ENCODE results near the gene GON4L.
"Not testable (repeated sequence)": the region's sequence is repeated elsewhere in the genome, so short reads cannot be mapped to it uniquely, and the experiment has no call there.

The GON4L gene

DNA sequence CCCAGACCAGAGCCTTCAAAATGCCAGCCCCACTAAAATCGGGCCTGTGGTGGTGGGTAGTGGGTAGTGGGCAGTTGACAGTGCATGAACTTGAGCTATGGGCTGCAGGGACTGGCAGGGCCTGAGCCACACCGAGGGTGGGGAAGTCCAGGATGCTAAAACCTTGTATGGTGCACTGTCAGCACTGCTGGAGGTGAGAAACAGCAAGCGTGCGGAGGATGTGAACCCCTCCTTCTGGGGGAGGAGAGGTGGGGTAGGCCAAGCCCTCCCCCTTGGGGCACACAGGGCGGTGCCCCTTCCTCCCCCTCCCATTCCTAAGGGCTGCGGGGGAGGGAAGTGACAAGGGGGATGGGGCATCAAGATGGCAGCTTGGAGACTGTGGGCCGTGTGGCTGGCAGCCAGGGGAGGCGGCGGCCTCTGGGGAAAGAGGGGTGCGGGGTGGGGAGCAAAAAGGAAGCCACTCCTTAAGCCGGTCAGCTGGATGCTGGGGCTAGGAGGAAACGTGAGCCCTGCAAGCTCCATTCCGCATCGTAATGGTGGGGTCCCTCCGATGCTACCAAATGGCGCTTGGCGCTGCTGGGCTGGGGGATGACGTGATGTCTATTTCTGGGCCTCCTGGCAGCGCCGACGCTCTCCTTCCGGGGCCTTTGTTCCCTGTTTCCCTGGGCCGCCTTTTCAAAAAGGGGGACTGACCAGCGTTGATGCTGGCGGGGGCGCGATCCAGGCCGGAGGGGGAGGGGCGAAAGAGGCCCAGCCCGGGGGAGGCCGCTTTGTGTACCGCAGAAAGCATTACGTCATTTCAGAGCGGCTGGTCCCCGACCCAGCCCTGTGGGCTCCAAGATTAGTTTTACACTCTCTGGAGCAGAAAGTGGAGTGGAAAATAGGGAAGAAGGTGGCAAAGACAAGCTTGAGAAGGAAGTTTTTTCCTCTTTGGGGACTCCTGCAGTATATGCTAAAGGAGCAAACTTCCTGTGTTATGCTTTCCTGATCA, 3.2 kb upstream of the GON4L start:
- peaks cover 4% of the 10 kb centered on the region for H3K36me3 Mint-ChIP-seq (ENCODE audit: low read depth)
- DNase-seq (peak; percentile 72), ATAC-seq (peak; percentile 45)
- no peaks in the 10 kb centered on the region for H3K27me3 Mint-ChIP-seq
- H3K9me3 Mint-ChIP-seq, result no peaks in the 10 kb centered on the region
- H3K4me1 Mint-ChIP-seq, result peaks cover 55% of the 10 kb centered on the region
- H3K27ac Mint-ChIP-seq, result peak overlapping the region; percentile 93
- H3K4me3 Mint-ChIP-seq, result peak overlapping the region; percentile 84

DNA sequence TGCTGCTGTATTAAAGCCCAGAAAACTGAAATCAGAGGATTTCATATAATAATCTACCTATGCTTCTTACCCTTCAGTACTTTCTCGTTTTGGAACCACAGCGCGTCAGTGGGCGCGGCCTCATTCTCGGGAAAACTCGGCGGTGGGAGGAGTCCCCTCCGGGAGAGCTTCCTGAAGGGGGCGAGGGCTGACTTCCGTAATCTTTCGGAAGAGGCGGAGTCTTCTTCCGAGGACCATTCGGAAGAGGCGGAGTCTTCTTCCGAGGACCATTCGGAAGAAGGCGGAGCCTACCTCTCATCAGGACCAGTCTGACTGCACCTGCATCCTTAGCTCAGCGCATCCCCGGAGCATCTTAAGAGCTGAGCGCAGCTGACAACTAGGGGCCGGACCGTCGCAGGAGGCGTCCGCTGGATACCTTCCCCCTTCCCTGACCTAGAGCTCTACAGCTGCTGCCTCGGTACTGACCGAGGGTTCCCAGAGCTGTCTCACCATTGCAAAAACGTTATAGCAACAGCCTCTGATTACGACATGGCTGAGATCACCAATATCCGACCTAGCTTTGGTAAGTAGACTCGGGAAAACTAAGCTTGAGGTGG, 2.3 kb upstream of the GON4L start, which contains the start of gene SYT11:
Gene SYT11 (plus strand): TSS at position 334 of the 596 bp plus-strand sequence. CDS start 195 bp downstream, at position 529.
- peak; percentile 73 for ATAC-seq
- Mint-ChIP-seq H3K27ac (peak within 1 kb of the TSS; percentile 93), H3K4me3 (peak within 1 kb of the TSS; percentile 84), H3K27me3 (no peaks in the 10 kb centered on the region), H3K4me1 (peaks cover 56% of the 10 kb centered on the region), H3K9me3 (no peaks in the 10 kb centered on the region), H3K36me3 (ENCODE audit: low read depth) (peaks cover 10% of the 10 kb centered on the region)
- DNase-seq, result peak; percentile 96

DNA sequence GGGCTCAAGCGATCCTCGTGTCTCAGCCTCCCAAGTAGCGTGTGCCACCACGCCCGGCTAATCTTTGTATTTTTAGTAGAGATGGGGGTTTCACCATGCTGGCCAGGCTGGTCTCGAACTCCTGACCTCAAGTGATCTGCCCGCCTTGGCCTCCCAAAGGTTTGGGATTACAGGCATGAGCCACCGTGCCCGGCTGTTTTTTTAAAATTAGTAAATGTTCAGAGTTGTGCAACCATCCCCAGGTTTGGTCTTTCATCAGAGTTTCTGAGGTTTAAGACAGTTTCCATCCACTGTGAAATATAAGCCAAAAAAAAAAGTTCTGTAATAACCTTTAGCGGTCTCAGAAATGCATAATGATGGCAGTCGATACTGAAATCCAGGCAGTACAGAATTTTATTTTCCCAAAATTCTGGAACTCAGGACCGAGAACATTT, 1.8 kb upstream of the GON4L start:
- Mint-ChIP-seq H3K36me3 (ENCODE audit: low read depth) (peaks cover 12% of the 10 kb centered on the region), H3K27me3 (no peaks in the 10 kb centered on the region), H3K27ac (peak overlapping the region; percentile 93), H3K4me3 (peak overlapping the region; percentile 84), H3K9me3 (no peaks in the 10 kb centered on the region), H3K4me1 (peaks cover 56% of the 10 kb centered on the region)
- peak; percentile 45 for DNase-seq
- peak; percentile 8 for ATAC-seq

DNA sequence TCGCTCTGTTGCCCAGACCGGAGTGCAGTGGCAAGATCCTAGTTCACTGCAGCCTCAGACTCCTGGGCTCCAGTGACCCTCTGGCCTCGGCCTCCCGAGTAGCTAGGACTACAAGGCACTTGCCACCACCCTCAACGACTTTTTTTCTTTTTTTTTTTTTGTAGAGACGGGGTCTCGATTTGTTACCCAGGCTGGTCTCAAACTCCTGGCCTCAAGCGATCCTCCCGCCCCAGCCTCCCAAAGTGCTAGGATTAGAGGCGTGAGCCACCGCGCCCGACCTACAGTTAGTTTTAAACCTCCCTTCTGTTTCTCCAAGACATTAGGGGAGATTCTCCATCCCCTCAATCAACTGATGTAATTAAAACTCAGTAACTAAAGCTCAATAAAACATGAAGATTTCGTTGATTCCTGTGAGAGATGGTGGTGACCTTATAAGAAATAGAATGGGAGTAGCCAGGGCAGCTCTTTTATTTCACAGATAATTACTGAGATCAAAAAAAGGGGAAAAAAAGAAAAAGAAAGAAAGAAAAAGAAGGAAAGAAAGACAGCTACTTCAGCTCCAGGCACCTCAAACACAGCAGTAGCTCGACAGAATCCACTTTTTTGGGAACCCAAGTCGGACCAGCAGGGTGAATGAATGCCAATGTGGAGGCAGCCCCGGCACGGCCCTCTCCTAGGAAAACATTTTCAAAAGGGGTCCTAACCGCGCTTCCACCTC, 598 bp downstream of the GON4L start:
- no peak for DNase-seq
- no peaks in the 10 kb centered on the region for H3K9me3 Mint-ChIP-seq
- H3K4me1 Mint-ChIP-seq, result peaks cover 73% of the 10 kb centered on the region
- H3K36me3 Mint-ChIP-seq (ENCODE audit: low read depth), result peaks cover 30% of the 10 kb centered on the region
- H3K27ac Mint-ChIP-seq, result peak overlapping the region; percentile 99
- no peaks in the 10 kb centered on the region for H3K27me3 Mint-ChIP-seq
- ATAC-seq, result no peak
- peak overlapping the region; percentile 99 for H3K4me3 Mint-ChIP-seq

DNA sequence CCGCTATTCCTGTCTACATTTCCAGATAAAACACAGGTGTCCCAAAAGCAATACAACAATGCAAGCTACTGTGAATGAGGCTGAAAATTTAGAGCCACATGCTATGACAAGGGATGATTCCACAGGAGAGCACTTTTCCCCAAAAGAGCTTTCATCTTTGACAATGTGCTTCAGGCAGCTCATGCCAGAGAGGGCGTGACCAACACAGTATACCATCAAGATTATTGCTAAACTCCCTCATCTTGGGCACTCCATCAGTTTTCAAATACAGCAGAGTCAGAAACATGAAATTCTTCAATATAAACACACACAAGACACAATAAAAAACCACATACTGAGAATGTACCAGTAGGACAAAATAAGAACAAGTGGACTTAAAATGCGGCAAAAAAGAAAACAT, 6.7 kb downstream of the GON4L start:
- H3K4me3 Mint-ChIP-seq, result peak overlapping the region; percentile 1
- no peaks in the 10 kb centered on the region for H3K9me3 Mint-ChIP-seq
- ATAC-seq, result no peak

DNA sequence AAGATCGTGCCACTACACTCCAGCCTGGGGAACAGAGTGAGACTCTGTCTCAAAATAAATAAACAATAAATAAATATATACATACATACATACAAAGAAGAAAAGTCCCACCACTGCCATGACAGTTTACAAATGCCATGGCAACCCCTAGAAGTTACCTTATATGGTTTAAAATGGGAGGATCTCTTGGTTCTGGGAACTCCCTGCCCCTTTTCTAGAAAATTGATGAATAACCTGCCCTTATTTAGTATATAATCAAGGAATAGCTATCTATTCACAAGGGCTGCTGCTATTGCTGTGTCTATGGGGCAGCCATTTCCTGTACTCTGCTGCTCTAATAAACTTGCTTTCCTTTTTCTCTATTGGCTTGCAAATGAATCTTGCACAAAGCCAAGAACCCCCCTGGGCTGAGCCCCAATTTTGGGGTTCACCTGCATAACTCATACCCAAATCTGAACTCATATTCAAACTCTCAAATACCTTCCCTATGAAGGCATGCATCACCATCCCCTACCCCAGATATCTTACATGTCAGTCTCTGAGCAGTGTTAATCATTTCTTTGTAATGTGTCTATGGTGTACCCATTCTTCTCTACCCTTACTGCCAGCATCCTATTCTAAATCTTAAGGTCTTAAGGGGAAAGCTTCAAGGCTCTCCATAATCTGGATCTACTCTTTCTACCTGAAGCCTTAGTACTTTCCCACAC, 9.0 kb downstream of the GON4L start:
- no peaks in the 10 kb centered on the region for H3K27me3 Mint-ChIP-seq
- ATAC-seq (peak; percentile 71), DNase-seq (no peak)
- H3K9me3 Mint-ChIP-seq, result no peaks in the 10 kb centered on the region
- H3K27ac Mint-ChIP-seq, result peak overlapping the region; percentile 33
- H3K4me1 Mint-ChIP-seq, result peaks cover 52% of the 10 kb centered on the region
- peak overlapping the region; percentile 32 for H3K4me3 Mint-ChIP-seq
- H3K36me3 Mint-ChIP-seq (ENCODE audit: low read depth), result peaks cover 69% of the 10 kb centered on the region

More for the DNA sequence above, 6.7 kb downstream of the GON4L start:
- no peaks in the 10 kb centered on the region for H3K27me3 Mint-ChIP-seq
- H3K4me1 Mint-ChIP-seq, result peaks cover 49% of the 10 kb centered on the region
- peaks cover 62% of the 10 kb centered on the region for H3K36me3 Mint-ChIP-seq (ENCODE audit: low read depth)
- H3K27ac Mint-ChIP-seq, result no peak overlapping the region
- DNase-seq, result no peak

DNA sequence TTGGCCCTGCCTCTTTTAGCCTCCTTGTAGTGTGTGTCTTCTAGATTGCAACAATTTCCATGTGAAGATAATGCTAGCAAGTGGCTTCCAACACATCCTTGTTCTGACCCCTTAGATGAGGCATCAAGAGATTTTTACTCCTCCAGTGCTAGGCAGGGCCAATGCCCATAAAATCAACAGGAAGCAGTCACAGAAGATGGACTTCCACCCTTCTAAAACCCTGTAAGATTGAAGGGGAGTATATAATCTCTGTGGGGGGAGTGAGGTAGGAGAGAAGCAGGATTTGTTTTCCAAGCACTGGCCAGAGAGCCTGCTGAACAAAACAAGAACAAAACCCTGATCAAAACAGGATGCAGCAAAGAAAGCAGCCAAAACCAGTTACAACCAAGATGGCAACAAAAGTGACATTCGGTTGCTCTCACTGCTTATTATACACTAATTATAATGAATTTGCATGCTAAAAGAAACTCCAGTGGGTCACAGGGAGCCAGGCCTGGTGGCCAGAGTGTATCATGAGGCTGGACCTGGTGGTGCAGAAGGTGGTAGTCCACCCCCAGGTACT, 12.1 kb downstream of the GON4L start:
- no peak for ATAC-seq
- H3K4me3 Mint-ChIP-seq, result no peak overlapping the region
- DNase-seq, result no peak

DNA sequence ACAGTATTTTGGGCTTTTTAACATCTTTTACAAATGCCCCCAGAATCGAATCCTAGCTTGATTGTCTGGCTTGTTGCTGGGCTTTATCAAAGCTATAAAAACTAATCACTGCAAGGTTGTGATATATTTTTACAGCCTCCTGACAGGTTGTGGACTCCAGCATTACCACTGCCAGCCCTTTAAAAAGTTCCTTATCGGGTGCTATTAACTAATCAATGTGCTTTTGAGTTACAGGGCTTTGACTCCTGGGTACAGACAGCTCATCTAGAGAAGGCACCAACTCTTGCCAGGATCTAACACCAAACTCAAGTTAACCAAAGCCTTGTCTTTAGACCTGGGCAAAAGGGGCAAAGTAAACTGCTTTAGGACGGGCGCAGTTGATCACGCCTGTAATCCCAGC, 16.6 kb downstream of the GON4L start:
- Mint-ChIP-seq H3K27ac (no peak overlapping the region), H3K4me1 (peaks cover 19% of the 10 kb centered on the region)

More for the DNA sequence above, 12.1 kb downstream of the GON4L start:
- peaks cover 31% of the 10 kb centered on the region for H3K4me1 Mint-ChIP-seq
- H3K36me3 Mint-ChIP-seq (ENCODE audit: low read depth), result peaks cover 48% of the 10 kb centered on the region
- no peaks in the 10 kb centered on the region for H3K27me3 Mint-ChIP-seq
- no peaks in the 10 kb centered on the region for H3K9me3 Mint-ChIP-seq
- no peak overlapping the region for H3K27ac Mint-ChIP-seq

DNA sequence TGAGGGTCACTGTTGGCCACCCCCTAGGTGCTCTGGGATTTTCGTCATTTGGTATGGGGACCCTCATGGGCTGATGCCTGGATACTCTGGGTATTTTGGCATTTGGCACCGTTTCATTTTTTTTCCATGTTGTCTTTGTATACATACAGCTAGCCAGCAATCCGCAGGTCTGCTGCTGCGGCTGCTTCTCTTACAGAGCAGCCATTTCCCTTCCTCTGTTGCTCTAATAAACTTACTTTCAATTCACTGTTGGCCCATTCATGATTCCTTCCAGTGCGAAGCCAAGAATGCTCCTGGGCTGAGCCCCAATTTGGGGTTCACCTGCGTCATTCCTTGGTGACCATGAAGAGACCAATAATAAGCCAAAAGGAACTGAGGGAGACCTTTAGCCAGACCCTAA, 21.5 kb downstream of the GON4L start:
- no peak for ATAC-seq
- no peaks in the 10 kb centered on the region for H3K9me3 Mint-ChIP-seq
- H3K27ac Mint-ChIP-seq, result peak overlapping the region; percentile 19
- H3K27me3 Mint-ChIP-seq, result no peaks in the 10 kb centered on the region
- H3K4me3 Mint-ChIP-seq, result no peak overlapping the region
- peaks cover 17% of the 10 kb centered on the region for H3K4me1 Mint-ChIP-seq
- no peak for DNase-seq
- H3K36me3 Mint-ChIP-seq (ENCODE audit: low read depth), result peaks cover 27% of the 10 kb centered on the region

More for the DNA sequence above, 16.6 kb downstream of the GON4L start:
- Mint-ChIP-seq H3K9me3 (no peaks in the 10 kb centered on the region), H3K27me3 (no peaks in the 10 kb centered on the region), H3K36me3 (ENCODE audit: low read depth) (peaks cover 37% of the 10 kb centered on the region), H3K4me3 (no peak overlapping the region)
- DNase-seq, result no peak
- no peak for ATAC-seq

DNA sequence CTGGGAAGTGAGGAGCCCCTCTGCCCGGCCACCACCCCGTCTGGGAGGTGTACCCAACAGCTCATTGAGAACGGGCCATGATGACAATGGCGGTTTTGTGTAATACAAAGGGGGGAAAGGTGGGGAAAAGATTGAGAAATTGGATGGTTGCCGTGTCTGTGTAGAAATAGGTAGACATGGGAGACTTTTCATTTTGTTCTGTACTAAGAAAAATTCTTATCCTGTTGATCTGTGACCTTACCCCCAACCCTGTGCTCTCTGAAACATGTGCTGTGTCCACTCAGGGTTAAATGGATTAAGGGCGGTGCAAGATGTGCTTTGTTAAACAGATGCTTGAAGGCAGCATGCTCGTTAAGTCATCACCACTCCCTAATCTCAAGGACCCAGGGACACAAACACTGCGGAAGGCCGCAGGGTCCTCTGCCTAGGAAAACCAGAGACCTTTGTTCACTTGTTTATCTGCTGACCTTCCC, 22.1 kb downstream of the GON4L start:
- Mint-ChIP-seq H3K4me1 (peaks cover 17% of the 10 kb centered on the region), H3K36me3 (ENCODE audit: low read depth) (peaks cover 27% of the 10 kb centered on the region)
- not testable (repeated sequence) for H3K27ac Mint-ChIP-seq, H3K27me3 Mint-ChIP-seq, ATAC-seq, DNase-seq, H3K4me3 Mint-ChIP-seq, H3K9me3 Mint-ChIP-seq

DNA sequence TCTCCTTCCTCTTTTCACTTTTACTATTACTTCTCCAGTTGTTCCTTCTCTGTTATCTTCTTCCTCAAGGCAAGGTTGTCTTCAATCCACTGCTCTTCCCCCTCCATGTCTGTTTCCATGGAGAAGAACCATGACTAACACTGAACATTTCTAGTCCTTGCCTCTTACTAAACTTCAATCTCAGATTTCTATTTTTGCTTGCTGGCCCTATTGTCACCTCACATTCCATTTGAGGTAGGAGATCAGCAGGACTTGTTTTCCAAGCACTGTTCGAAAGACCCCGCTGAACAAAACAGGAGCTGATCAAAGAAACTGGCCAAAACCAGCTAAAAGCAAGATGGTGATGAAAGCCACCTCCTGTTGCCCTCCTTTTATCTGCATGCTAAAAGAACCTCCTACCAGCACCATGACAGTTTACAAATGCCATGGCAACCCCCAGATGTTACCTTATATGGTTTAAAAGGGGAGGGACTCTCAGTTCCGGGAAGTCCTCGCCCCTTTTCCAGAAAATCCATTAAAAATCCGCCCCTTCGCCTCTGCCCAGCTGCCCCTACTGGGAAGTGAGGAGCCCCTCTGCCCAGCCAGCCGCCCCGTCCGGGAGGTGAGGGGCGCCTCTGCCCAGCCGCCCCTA, 22.6 kb downstream of the GON4L start:
- H3K4me1 Mint-ChIP-seq, result peaks cover 17% of the 10 kb centered on the region
- peaks cover 28% of the 10 kb centered on the region for H3K36me3 Mint-ChIP-seq (ENCODE audit: low read depth)
- H3K4me3 Mint-ChIP-seq, result no peak overlapping the region
- no peak overlapping the region for H3K27ac Mint-ChIP-seq
- H3K27me3 Mint-ChIP-seq, result no peaks in the 10 kb centered on the region
- no peak for DNase-seq
- ATAC-seq, result no peak
- H3K9me3 Mint-ChIP-seq, result no peaks in the 10 kb centered on the region

DNA sequence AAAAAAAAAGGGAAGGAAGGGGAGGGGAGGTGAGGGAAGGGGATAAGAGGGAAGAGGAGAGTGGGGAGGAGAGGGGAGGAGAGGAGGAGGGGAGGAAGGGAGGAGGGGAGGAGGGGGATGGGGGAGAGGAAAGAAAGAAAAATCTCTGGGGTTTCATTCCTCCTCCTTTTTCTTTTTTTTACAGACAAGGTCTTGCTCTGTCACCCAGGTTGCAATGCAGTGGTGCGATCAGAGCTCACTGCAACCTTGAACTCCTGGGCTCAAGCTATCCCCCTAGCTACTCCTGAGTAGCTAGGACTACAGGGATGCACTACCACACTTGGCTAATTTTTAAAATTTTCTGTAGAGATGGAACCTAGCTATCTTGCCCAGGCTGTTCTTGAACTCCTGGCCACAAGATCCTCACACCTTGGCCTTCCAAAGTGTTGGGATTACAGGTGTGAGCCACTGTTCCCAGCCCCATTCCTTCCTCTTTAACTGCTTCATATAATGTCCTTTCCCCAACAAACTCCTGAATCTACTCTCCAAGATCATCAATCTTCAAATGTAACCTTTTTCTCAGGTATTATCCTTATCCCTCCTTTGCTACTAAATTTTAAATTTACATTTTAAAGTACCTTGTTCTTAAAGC, 23.2 kb downstream of the GON4L start:
- peaks cover 17% of the 10 kb centered on the region for H3K4me1 Mint-ChIP-seq
- H3K27me3 Mint-ChIP-seq, result no peaks in the 10 kb centered on the region
- H3K9me3 Mint-ChIP-seq, result no peaks in the 10 kb centered on the region
- peaks cover 23% of the 10 kb centered on the region for H3K36me3 Mint-ChIP-seq (ENCODE audit: low read depth)
- no peak overlapping the region for H3K4me3 Mint-ChIP-seq
- DNase-seq (no peak), ATAC-seq (no peak)
- H3K27ac Mint-ChIP-seq, result no peak overlapping the region

Measured in activated naive CD8-positive, alpha-beta T cell treated with anti-CD3 and anti-CD28 coated beads, Interleukin-2, amount 50 U/mL, for 24 hours (primary cell).